Measurements from ENCODE around the gene PRM2.

DNA sequence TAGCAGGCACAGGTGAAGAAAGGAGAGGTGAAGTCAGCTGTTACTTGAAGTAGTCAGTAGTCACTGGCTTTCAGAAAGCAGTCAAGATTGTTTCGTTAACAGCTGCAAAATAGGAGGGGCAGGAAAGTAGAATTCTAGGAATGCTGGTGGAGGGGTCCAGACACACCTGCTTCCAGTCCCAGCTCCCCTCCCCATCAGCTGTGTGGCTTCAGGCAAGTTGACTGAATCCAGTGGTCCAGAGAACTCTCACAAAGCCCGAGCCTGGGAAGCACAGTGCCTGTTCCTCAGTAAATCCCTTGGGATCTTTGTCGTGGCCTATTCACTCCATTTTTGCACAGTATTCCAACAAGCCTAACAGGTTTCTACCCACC lies 15.7 kb downstream of the PRM2 start:
- TF ChIP-seq, protein P1, sequence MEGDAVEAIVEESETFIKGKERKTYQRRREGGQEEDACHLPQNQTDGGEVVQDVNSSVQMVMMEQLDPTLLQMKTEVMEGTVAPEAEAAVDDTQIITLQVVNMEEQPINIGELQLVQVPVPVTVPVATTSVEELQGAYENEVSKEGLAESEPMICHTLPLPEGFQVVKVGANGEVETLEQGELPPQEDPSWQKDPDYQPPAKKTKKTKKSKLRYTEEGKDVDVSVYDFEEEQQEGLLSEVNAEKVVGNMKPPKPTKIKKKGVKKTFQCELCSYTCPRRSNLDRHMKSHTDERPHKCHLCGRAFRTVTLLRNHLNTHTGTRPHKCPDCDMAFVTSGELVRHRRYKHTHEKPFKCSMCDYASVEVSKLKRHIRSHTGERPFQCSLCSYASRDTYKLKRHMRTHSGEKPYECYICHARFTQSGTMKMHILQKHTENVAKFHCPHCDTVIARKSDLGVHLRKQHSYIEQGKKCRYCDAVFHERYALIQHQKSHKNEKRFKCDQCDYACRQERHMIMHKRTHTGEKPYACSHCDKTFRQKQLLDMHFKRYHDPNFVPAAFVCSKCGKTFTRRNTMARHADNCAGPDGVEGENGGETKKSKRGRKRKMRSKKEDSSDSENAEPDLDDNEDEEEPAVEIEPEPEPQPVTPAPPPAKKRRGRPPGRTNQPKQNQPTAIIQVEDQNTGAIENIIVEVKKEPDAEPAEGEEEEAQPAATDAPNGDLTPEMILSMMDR (conservative IDR thresholded peaks at IDR 0.05; ENCODE audit: low read depth in 2 of 2): no peak
- TF ChIP-seq EZH2phosphoT487 (IDR thresholded peaks at IDR 0.05; ENCODE audit: unreplicated experiment) (no peak), EZH2 (IDR thresholded peaks at IDR 0.05; ENCODE audit: low read depth, unreplicated experiment) (no peak)
